MM.1S (cell line): ENCODE measurements around the gene BARHL1.

Experiments
- CTCF ChIP-seq: fragments of 300-600 bp; sonication (generic); IDR thresholded peaks from 2 replicates; pipeline ENCODE4 v1.5.1; 2016; ENCODE audit warnings: antibody characterized with exemption, low read length, mixed read lengths
- EZH2 ChIP-seq: fragments of 300-600 bp; sonication (generic); optimal IDR thresholded peaks from 2 replicates; pipeline ENCODE3; 2017; ENCODE audit warnings: low read depth, mild to moderate bottlenecking, antibody characterized with exemption, low read length, mixed read lengths
- EZH2phosphoT487 ChIP-seq: fragments of 300-600 bp; sonication (generic); IDR thresholded peaks from 2 replicates; pipeline ENCODE4 v1.6.1; 2018; ENCODE audit warnings: antibody characterized with exemption, low read length

- TF ChIP-seq CTCF (no peak), EZH2phosphoT487 (no peak), EZH2 (no peak)
Observed at GRCh38 chr9:132630811-132631210, 48.4 kb downstream of the BARHL1 start.
